HepG2 (cell line): ENCODE data around the gene ABCF1. TPM values are rescaled to one million over a fixed set of nuclear protein-coding genes. Genes with fewer than 3 reads are reported as not detected.

Experiments
- CHD4 ChIP-seq: fragments of 200-600 bp; sonication (generic); IDR thresholded peaks from 2 replicates; pipeline ENCODE4 v1.7.0; 2017; ENCODE audit warnings: mild to moderate bottlenecking, low read length, borderline replicate concordance
- CSRNP1 ChIP-seq: sonication (generic); formaldehyde crosslinking; IDR thresholded peaks from 2 replicates; pipeline ENCODE4 v1.8.1; 2023; ENCODE audit warnings: mild to moderate bottlenecking, missing genetic modification reagents
- FOXA3 ChIP-seq: IDR thresholded peaks from 2 replicates; pipeline ENCODE4 v1.6.1; 2016; ENCODE audit warnings: missing genetic modification reagents, missing compliant biosample characterization
- HNRNPUL1 ChIP-seq: fragments of 200-400 bp; formaldehyde crosslinking; IDR thresholded peaks from 2 replicates; pipeline ENCODE4 v1.6.1; 2017; ENCODE audit warnings: low read depth, mild to moderate bottlenecking, low read length, moderate library complexity
- KMT2B ChIP-seq: IDR thresholded peaks from 2 replicates; pipeline ENCODE4 v1.6.1; 2016; ENCODE audit warnings: missing genetic modification reagents, missing compliant biosample characterization
- LRRFIP1 ChIP-seq: sonication (generic); formaldehyde crosslinking; conservative IDR thresholded peaks from 2 replicates; pipeline ENCODE4 v1.4.0; 2020; ENCODE audit warnings: missing genetic modification reagents
- MYNN ChIP-seq: sonication (generic); formaldehyde crosslinking; IDR thresholded peaks from 2 replicates; pipeline ENCODE4 v1.4.0; 2020; ENCODE audit warnings: mild to moderate bottlenecking, low read depth, missing genetic modification reagents
- PHF21A ChIP-seq: sonication (generic); formaldehyde crosslinking; IDR thresholded peaks from 2 replicates; pipeline ENCODE4 v1.5.0; 2020; ENCODE audit warnings: mild to moderate bottlenecking, missing genetic modification reagents
- REST ChIP-seq, 2 experiments: IDR thresholded peaks; 2 replicates each; pipeline ENCODE4 v1.6.1; 2011 to 2012; ENCODE audit warnings: low read length in 2 of 2, borderline replicate concordance in 1 of 2, low read depth in 1 of 2, mild to moderate bottlenecking in 1 of 2, moderate library complexity in 1 of 2
- SNAPC2 ChIP-seq: sonication (generic); formaldehyde crosslinking; IDR thresholded peaks from 2 replicates; pipeline ENCODE4 v1.8.1; 2022; ENCODE audit warnings: mild to moderate bottlenecking, missing genetic modification reagents
- USF2 ChIP-seq, 2 experiments: sonication (generic) in 1 of 2; formaldehyde crosslinking in 1 of 2; IDR thresholded peaks; 2 replicates each; pipeline versions ENCODE4 v1.5.1 to v1.6.1; 2011 to 2020; ENCODE audit warnings: borderline replicate concordance in 1 of 2, low read depth in 1 of 2, low read length in 1 of 2, mild to moderate bottlenecking in 1 of 2, missing genetic modification reagents in 1 of 2, moderate library complexity in 1 of 2
- ZNF572 ChIP-seq: sonication (generic); formaldehyde crosslinking; IDR thresholded peaks from 2 replicates; pipeline ENCODE4 v1.5.1; 2020; ENCODE audit warnings: mild to moderate bottlenecking, missing genetic modification reagents
- polyA plus RNA-seq, 8 experiments: library from polyadenylated mRNA; depleted of rRNA in 3 of 8; stranded (reverse) in 7 of 8; unstranded in 1 of 8; fragments of >200 nt; fragmentation: Illumina TruSeq in 4 of 8; extraction: Trizol in 4 of 8; gene quantifications; 2 replicates each; pipeline versions ENCODE4 v1.2.1 to v1.2.3, GENCODE V29; 2011 to 2016; ENCODE audit warnings: low read depth in 4 of 8, missing spikeins in 1 of 8, mixed read lengths in 1 of 8; ENCODE audit not compliant: insufficient read depth in 1 of 8
- total RNA-seq, 5 experiments: library from RNA; depleted of rRNA; stranded (reverse); fragments of >200 nt; fragmentation: Illumina TruSeq; extraction: Trizol; gene quantifications; 2 replicates each; pipeline ENCODE4 v1.2.3, GENCODE V29; 2016; ENCODE audit warnings: low read depth in 1 of 5
- TF ChIP-seq, protein P1 (sequence below): sonication (generic); formaldehyde crosslinking; IDR thresholded peaks from 2 replicates; pipeline ENCODE4 v1.4.0; 2020; ENCODE audit warnings: mild to moderate bottlenecking, missing genetic modification reagents
- TF ChIP-seq, protein P2 (sequence below): IDR thresholded peaks from 2 replicates; pipeline ENCODE4 v1.6.1; 2016; ENCODE audit warnings: control low read depth
- TF ChIP-seq, protein P3 (sequence below): sonication (generic); formaldehyde crosslinking; IDR thresholded peaks from 2 replicates; pipeline ENCODE4 v1.4.0; 2020; ENCODE audit warnings: missing genetic modification reagents

The ABCF1 gene
- total and polyA plus RNA-seq, 2 of the 13 experiments (the other 11 are each of a cell fraction or from before 2014, with no cell fraction given): 25.4 to 98.9 TPM

GRCh38 chr6:30570740-30571074 lies 535 bp upstream of the ABCF1 start (continued):
- TF ChIP-seq CSRNP1 (CRISPR knock-in tag) (no peak; the same call in 1 of the 2 replicates), FOXA3 (CRISPR knock-in tag) (no peak), ZNF572 (no peak), PHF21A (CRISPR knock-in tag) (no peak), HNRNPUL1 (no peak), USF2 (IDR thresholded peaks at IDR 0.05; ENCODE audit: low read depth, low read length) (no peak), USF2 (CRISPR knock-in tag; IDR thresholded peaks at IDR 0.05; ENCODE audit: borderline replicate concordance) (peak; percentile 10; the same call in 1 of the 2 replicates), SNAPC2 (CRISPR knock-in tag) (no peak), CHD4 (peak; percentile 52; the same call in 1 of the 2 replicates), MYNN (CRISPR knock-in tag) (no peak), KMT2B (no peak), LRRFIP1 (no peak), REST (IDR thresholded peaks at IDR 0.05; ENCODE audit: borderline replicate concordance in 1 of 2, low read depth in 1 of 2, low read length in 2 of 2) (no peak)
- TF ChIP-seq, protein P1, sequence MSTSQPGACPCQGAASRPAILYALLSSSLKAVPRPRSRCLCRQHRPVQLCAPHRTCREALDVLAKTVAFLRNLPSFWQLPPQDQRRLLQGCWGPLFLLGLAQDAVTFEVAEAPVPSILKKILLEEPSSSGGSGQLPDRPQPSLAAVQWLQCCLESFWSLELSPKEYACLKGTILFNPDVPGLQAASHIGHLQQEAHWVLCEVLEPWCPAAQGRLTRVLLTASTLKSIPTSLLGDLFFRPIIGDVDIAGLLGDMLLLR (CRISPR knock-in tag): no peak; the same call in 1 of the 2 replicates
- TF ChIP-seq, protein P2, sequence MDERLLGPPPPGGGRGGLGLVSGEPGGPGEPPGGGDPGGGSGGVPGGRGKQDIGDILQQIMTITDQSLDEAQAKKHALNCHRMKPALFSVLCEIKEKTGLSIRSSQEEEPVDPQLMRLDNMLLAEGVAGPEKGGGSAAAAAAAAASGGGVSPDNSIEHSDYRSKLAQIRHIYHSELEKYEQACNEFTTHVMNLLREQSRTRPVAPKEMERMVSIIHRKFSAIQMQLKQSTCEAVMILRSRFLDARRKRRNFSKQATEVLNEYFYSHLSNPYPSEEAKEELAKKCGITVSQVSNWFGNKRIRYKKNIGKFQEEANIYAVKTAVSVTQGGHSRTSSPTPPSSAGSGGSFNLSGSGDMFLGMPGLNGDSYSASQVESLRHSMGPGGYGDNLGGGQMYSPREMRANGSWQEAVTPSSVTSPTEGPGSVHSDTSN: no peak
- TF ChIP-seq, protein P3, sequence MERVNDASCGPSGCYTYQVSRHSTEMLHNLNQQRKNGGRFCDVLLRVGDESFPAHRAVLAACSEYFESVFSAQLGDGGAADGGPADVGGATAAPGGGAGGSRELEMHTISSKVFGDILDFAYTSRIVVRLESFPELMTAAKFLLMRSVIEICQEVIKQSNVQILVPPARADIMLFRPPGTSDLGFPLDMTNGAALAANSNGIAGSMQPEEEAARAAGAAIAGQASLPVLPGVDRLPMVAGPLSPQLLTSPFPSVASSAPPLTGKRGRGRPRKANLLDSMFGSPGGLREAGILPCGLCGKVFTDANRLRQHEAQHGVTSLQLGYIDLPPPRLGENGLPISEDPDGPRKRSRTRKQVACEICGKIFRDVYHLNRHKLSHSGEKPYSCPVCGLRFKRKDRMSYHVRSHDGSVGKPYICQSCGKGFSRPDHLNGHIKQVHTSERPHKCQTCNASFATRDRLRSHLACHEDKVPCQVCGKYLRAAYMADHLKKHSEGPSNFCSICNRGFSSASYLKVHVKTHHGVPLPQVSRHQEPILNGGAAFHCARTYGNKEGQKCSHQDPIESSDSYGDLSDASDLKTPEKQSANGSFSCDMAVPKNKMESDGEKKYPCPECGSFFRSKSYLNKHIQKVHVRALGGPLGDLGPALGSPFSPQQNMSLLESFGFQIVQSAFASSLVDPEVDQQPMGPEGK (CRISPR knock-in tag): no peak
